ENCODE measurements around the gene LMBR1L. TPM values are rescaled to one million over a fixed set of nuclear protein-coding genes. Genes with fewer than 3 reads are reported as not detected.
"Not testable (repeated sequence)": the region's sequence is repeated elsewhere in the genome, so short reads cannot be mapped to it uniquely, and the experiment has no call there.

The LMBR1L gene
- total RNA-seq, 1 donor from 2014 or later, result 74.2 TPM

DNA sequence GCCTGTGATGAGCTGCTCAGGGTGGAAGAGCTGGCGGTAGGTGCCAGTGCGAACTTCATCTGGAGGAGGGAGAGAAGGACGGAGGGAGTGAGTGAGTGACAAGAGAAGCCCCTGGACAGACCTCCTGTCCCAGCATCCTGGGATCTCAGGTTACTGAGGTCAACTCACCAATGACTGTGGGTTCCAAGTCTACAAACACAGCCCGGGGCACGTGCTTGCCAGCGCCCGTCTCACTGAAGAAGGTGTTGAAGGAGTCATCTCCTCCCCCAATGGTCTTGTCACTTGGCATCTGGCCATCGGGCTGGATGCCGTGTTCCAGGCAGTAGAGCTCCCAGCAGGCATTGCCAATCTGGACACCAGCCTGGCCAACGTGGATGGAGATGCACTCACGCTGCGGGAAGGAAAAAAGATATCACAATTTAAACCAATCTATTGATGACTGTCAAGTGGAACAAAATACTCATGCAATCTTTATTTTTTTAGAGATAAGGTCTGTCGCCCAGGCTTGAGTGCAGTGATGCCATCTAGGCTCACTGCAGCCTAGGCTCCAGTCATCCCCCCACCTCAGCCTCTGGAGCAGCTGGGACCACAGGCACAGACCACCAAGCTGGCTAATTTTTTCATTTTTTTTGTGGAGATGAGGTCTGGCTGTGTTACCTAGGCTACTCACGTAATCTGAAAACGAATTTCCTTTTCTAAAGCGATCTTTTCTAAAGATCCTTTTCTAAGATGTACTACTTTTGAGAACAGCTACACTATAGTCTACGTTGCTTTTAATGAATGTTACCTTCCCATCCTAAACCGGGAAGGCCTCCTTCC lies 18.9 kb upstream of the LMBR1L start:
- peak overlapping the region; percentile 92 for H3K4me3 ChIP-seq
- H3K36me3 ChIP-seq, result peaks cover 22 to 28% of the 10 kb centered on the region in 2 donors
- peak overlapping the region; percentile 100 for H3K27ac ChIP-seq
- DNase-seq (ENCODE audit: low spot score in 2 of 2), result no peak
- TF ChIP-seq, protein P1, sequence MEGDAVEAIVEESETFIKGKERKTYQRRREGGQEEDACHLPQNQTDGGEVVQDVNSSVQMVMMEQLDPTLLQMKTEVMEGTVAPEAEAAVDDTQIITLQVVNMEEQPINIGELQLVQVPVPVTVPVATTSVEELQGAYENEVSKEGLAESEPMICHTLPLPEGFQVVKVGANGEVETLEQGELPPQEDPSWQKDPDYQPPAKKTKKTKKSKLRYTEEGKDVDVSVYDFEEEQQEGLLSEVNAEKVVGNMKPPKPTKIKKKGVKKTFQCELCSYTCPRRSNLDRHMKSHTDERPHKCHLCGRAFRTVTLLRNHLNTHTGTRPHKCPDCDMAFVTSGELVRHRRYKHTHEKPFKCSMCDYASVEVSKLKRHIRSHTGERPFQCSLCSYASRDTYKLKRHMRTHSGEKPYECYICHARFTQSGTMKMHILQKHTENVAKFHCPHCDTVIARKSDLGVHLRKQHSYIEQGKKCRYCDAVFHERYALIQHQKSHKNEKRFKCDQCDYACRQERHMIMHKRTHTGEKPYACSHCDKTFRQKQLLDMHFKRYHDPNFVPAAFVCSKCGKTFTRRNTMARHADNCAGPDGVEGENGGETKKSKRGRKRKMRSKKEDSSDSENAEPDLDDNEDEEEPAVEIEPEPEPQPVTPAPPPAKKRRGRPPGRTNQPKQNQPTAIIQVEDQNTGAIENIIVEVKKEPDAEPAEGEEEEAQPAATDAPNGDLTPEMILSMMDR (IDR thresholded peaks at IDR 0.05), result no peak
- H3K27me3 ChIP-seq, result no peaks in the 10 kb centered on the region
- no peaks in the 10 kb centered on the region for H3K9me3 ChIP-seq
- H3K4me1 ChIP-seq, result peaks cover 14 to 23% of the 10 kb centered on the region in 2 donors
- intact Hi-C loops (cut with DNase I), result loop anchor here (1.0 to 5.0 kb wide), 5 partner anchors 19 to 613 kb away; partner anchors contain the start of genes LMBR1L, RHEBL1 and TMBIM6

DNA sequence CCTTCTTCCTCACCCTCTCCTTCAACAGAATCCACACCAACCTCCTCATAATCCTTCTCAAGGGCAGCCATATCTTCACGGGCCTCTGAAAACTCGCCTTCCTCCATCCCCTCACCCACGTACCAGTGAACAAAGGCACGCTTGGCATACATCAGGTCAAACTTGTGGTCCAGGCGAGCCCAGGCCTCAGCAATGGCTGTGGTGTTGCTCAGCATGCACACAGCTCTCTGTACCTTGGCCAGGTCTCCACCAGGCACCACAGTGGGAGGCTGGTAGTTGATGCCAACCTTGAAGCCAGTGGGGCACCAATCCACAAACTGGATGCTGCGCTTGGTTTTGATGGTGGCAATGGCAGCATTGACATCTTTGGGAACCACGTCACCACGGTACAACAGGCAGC lies 17.3 kb upstream of the LMBR1L start:
- DNase-seq (ENCODE audit: low spot score in 2 of 2); H3K9me3 ChIP-seq; intact Hi-C loops (cut with DNase I); H3K4me3 ChIP-seq; H3K27ac ChIP-seq; H3K27me3 ChIP-seq: not testable (repeated sequence)
- H3K36me3 ChIP-seq, result peaks cover 22 to 28% of the 10 kb centered on the region in 2 donors
- peaks cover 13 to 14% of the 10 kb centered on the region in 2 donors for H3K4me1 ChIP-seq

GRCh38 chr12:49126852-49127763 lies 16.5 kb upstream of the LMBR1L start:
- TF ChIP-seq, protein P1 (IDR thresholded peaks at IDR 0.05), result no peak
- Histone ChIP-seq H3K4me1 (peaks cover 11 to 14% of the 10 kb centered on the region in 2 donors), H3K36me3 (peaks cover 22 to 28% of the 10 kb centered on the region in 2 donors), H3K27me3 (no peaks in the 10 kb centered on the region), H3K4me3 (no peak overlapping the region), H3K27ac (no peak overlapping the region), H3K9me3 (no peaks in the 10 kb centered on the region)
- no peak for DNase-seq (ENCODE audit: low spot score in 2 of 2)
- intact Hi-C loops (cut with DNase I), result no loop called here

DNA sequence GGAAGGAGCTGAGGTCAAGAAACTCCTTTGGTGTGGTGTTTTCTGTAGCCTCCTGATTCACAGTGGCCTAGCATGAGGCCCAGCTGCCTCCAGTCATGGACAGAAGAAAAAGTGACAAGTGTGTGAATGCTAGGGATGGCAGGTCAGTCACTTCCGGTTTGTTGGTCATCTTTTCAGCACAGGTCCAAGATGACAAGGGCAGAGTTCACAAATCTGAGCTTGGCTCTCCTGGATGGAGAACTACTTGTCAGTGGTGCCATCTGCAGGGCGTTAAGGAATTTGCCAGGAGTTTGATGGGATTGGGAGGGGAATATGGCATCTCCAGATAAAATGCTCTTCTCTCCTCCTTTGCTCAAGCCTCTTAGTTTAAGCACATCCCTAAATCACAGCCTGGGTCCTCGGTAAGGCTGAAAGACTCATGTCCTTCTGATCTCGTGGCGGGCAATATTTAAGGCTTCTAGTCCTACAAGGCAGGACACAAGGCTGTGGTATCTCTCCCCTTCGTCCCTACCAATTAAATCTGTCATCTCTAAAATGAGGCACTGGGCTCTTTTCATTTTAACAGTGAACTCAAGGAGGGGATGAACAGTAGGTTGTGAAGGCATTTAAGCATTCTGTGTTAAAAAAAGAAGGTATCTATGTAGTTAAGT lies 10.5 kb upstream of the LMBR1L start:
- TF ChIP-seq, protein P1 (IDR thresholded peaks at IDR 0.05), result peak in 2 of 3 experiments; percentile 55 to 57
- Histone ChIP-seq H3K4me3 (no peak overlapping the region), H3K27me3 (no peaks in the 10 kb centered on the region), H3K4me1 (no peaks in the 10 kb centered on the region), H3K27ac (no peak overlapping the region), H3K9me3 (no peaks in the 10 kb centered on the region), H3K36me3 (no peaks in the 10 kb centered on the region)
- intact Hi-C loops (cut with DNase I), result loop anchor here (1.0 kb wide), 2 partner anchors 33 to 57 kb away; no protein-coding TSS in a partner anchor
- no peak for DNase-seq (ENCODE audit: low spot score in 2 of 2)

DNA sequence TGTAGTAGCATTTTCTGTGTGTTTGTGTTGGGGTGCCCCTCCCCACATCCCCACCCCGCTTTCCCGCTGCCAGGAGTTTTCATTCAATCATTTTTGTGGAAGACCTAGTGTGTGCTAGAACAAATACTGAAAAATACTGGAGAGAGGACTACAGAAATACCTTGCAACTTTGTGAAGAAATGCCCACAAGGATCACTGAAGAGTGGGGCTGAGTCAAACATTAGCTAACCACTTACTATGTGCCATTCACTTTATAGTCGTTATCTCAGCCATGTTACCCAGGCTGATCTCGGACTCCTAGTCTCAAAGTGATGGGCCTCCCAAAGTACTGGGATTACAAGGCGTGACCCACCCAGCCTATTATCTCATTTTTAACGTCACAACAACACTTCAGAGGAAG lies 559 bp upstream of the LMBR1L start:
- intact Hi-C loops (cut with DNase I), result no loop called here
- TF ChIP-seq, protein P1 (IDR thresholded peaks at IDR 0.05), result no peak
- Histone ChIP-seq H3K27ac (peak overlapping the region; percentile 93 to 95), H3K27me3 (no peaks in the 10 kb centered on the region), H3K4me3 (peak overlapping the region; percentile 69 to 73), H3K4me1 (peaks cover 19 to 26% of the 10 kb centered on the region in 2 donors), H3K36me3 (peaks cover 0 to 7% of the 10 kb centered on the region in 2 donors), H3K9me3 (no peaks in the 10 kb centered on the region)
- DNase-seq (ENCODE audit: low spot score in 2 of 2), result no peak

Data from ascending aorta (tissue), 2 donors.